Small intestine (tissue), 7 donors: ENCODE data around the gene CAMK2B. TPM values are rescaled to one million over a fixed set of nuclear protein-coding genes. Genes with fewer than 3 reads are reported as not detected.
"Not testable (repeated sequence)": the region's sequence is repeated elsewhere in the genome, so short reads cannot be mapped to it uniquely, and the experiment has no call there.

ENCODE experiments used
- DNase-seq, 2 donors: peaks; one replicate each; pipeline versions ENCODE4 v3.0.0 to v3.0.0-alpha.2; 2013
- FAIRE-seq: peaks from 2 replicates; lab custom pipeline; 2012; peaks lifted over from hg19 to GRCh38; lab: Jason Lieb, UNC
- H3K27ac ChIP-seq, 3 donors: one replicate each; pipeline ENCODE4 v1.5.1; 2013; ENCODE audit warnings: low read length in 2 of 3, mild to moderate bottlenecking in 2 of 3, control low read depth in 1 of 3, inconsistent platforms in 1 of 3, low read depth in 1 of 3, moderate library complexity in 1 of 3
- H3K27me3 ChIP-seq, 3 donors: one replicate each; pipeline ENCODE4 v1.6.1; 2013; ENCODE audit warnings: low read length in 3 of 3, inconsistent platforms in 1 of 3; ENCODE audit not compliant: control insufficient read depth in 3 of 3, insufficient read depth in 3 of 3
- H3K36me3 ChIP-seq, 3 donors: one replicate each; pipeline ENCODE4 v1.6.1; 2013; ENCODE audit warnings: low read length in 3 of 3, inconsistent platforms in 1 of 3, low read depth in 1 of 3, mild to moderate bottlenecking in 1 of 3, moderate library complexity in 1 of 3; ENCODE audit not compliant: control insufficient read depth in 3 of 3, insufficient read depth in 2 of 3
- H3K4me1 ChIP-seq, 3 donors: one replicate each; pipeline ENCODE4 v1.6.1; 2013; ENCODE audit warnings: low read length in 2 of 3, inconsistent platforms in 1 of 3, low read depth in 1 of 3, mild to moderate bottlenecking in 1 of 3, moderate library complexity in 1 of 3; ENCODE audit not compliant: control insufficient read depth in 3 of 3, insufficient read depth in 2 of 3
- H3K4me3 ChIP-seq, 3 donors: one replicate each; pipeline ENCODE4 v1.5.1; 2013; ENCODE audit warnings: low read length in 3 of 3, control low read depth in 1 of 3, inconsistent platforms in 1 of 3, low read depth in 1 of 3, mild to moderate bottlenecking in 1 of 3, moderate library complexity in 1 of 3
- H3K9me3 ChIP-seq, 2 donors: one replicate each; pipeline ENCODE4 v1.6.1; 2013; ENCODE audit warnings: low read depth in 1 of 2, low read length in 1 of 2; ENCODE audit not compliant: control insufficient read depth in 2 of 2, insufficient read depth in 1 of 2
- WGBS, 3 donors: extraction: QIAGEN DNeasy Blood & Tissue Kit; methylation state at CpG; one replicate each; pipeline ENCODE4 v1.1.7; 2013; 5-methylcytosine and 5-hydroxymethylcytosine counted together
- polyA plus RNA-seq, 4 donors: library from polyadenylated mRNA; stranded (reverse) in 3 of 4; unstranded in 1 of 4; fragments of 200-250 nt in 3 of 4; fragments of 120-200 nt in 1 of 4; gene quantifications; one replicate each; pipeline versions ENCODE4 v1.2.1 to v1.2.3, GENCODE V29; 2013
- donor health status: healthy with polysubstance abuse.
- donor health status: control.
- donor health status: control.
- donor health status: Bipolar disorder and iron deficiency.
- donor health status: healthy.

CAMK2B gene
- polyA plus RNA-seq, 4 donors, result 1.3 to 1.8 (median 1.5) TPM

DNA sequence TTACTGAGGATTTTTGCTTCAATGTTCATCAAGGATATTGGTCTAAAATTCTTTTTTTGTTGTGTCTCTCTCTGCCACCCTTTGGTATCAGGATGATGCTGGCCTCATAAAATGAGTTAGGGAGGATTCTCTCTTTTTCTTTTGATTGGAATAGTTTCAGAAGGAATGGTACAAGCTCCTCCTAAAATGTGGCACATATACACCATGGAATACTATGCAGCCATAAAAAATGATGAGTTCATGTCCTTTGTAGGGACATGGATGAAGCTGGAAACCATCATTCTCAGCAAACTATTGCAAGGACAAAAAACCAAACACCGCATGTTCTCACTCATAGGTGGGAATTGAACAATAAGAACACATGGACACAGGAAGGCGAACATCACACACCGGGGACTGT is 125.2 kb downstream of the CAMK2B start:
- H3K36me3 ChIP-seq, H3K4me3 ChIP-seq, H3K9me3 ChIP-seq, H3K27me3 ChIP-seq, DNase-seq, H3K27ac ChIP-seq, FAIRE-seq: not testable (repeated sequence)
- peaks cover 4 to 16% (median 7%) of the 10 kb centered on the region in 3 donors for H3K4me1 ChIP-seq
- WGBS, 3 donors, result 50 to 75% methylated on average over 2 of the region's 3 CpGs; no CpG with 5 or more reads in 1 of the 3 donors

DNA sequence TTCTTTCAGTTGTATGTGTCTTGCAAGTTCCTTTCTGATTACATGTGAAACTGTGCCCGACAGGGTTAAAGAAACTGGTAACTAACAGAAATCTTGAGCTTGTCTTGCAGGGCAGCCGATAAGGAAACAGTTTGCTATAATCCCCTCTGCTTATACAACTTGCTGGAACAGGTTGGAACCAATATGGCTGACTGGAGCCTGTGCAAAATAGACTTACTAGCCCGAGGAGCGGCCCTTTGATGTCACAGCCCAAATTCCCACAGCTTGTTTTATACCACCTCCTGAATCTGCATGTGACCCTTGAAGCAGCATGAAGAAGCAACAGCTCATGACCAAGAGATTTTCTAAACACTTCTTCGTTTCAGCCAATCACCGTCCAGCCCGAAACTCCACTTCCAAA is 127.9 kb downstream of the CAMK2B start:
- WGBS, 3 donors, result 72 to 86% (median 81%) methylated on average over 7 of the region's 7 CpGs
- no peak for FAIRE-seq
- peaks cover 0 to 7% (median 3%) of the 10 kb centered on the region in 3 donors for H3K27me3 ChIP-seq

DNA sequence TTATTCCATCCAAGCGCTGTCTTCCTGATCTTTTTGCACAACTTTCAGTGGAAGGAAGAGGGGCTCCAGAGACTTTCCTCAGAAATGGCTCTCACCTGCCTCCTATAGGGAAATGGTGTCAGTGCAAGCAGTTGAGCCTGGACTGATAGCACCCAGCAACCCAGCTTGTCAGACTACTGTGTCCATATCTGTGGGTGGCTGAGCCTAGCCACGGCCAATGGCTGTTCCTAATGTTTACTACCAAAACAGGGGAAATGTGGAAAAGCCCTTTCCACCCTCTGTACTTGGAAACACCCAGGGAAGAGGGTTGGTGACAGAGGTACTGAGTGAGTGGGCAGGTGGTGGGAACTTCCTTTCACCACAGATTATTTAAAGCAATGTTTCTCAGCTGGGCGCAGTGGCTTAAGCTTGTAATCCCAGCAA is 128.9 kb downstream of the CAMK2B start:
- Histone ChIP-seq H3K27me3 (peaks cover 0 to 7% (median 3%) of the 10 kb centered on the region in 3 donors), H3K36me3 (no peaks in the 10 kb centered on the region), H3K4me3 (no peak overlapping the region), H3K27ac (no peak overlapping the region), H3K9me3 (no peaks in the 10 kb centered on the region), H3K4me1 (no peaks in the 10 kb centered on the region)
- WGBS, 3 donors, result 34 to 46% (median 39%) methylated on average over 3 of the region's 3 CpGs
- DNase-seq (peak; percentile 32 to 52), FAIRE-seq (no peak)

More for the DNA sequence above, 127.9 kb downstream of the CAMK2B start:
- no peak for DNase-seq
- Histone ChIP-seq H3K9me3 (no peaks in the 10 kb centered on the region), H3K4me1 (peaks cover 0 to 4% (median 0%) of the 10 kb centered on the region in 3 donors), H3K4me3 (no peak overlapping the region), H3K27ac (no peak overlapping the region), H3K36me3 (no peaks in the 10 kb centered on the region)

- FAIRE-seq (no peak), DNase-seq (no peak)
- WGBS, 3 donors, result 32 to 63% (median 56%) methylated on average over 1 of the region's 1 CpG
- H3K4me1 ChIP-seq, result no peaks in the 10 kb centered on the region
- H3K36me3 ChIP-seq, result no peaks in the 10 kb centered on the region
- no peak overlapping the region for H3K4me3 ChIP-seq
- no peaks in the 10 kb centered on the region for H3K9me3 ChIP-seq
- H3K27me3 ChIP-seq, result peaks cover 0 to 7% (median 0%) of the 10 kb centered on the region in 3 donors
- no peak overlapping the region for H3K27ac ChIP-seq
These were observed 129.5 kb downstream of the CAMK2B start for GRCh38 chr7:44195889-44196288.

DNA sequence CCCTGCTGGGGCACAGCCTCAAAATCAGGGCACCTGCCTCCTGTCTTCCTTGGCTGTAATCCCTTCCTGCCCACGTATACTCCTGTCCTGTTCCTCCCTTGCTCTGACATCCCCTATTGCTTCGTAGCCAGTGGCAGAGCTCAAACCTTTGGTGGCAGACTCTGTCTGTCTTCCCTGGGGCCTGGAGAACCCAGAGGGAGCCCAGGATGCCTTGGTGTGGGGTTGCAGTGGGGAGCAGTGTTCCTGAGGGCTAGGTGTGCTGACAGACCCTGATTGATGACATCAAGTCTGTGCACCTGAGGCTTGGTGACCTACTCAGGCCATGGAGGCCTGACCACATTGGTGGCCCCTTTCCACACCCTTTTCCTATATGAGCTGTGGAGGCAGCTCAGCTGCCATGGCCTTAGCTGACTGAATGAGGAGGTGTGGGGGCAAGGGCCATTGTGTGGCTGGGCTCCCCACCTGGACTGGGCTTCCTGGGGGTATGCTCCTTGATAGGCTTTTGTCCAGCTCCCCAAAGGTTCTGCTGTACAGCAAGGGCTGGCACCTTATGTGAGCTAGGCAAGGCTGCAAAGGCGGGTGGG is 130.7 kb downstream of the CAMK2B start:
- FAIRE-seq, result no peak
- Histone ChIP-seq H3K36me3 (no peaks in the 10 kb centered on the region), H3K27me3 (peaks cover 0 to 7% (median 0%) of the 10 kb centered on the region in 3 donors), H3K4me1 (no peaks in the 10 kb centered on the region), H3K27ac (no peak overlapping the region), H3K9me3 (no peaks in the 10 kb centered on the region), H3K4me3 (no peak overlapping the region)
- 78 to 89% (median 82%) methylated on average over 3 of the region's 3 CpGs for WGBS, 3 donors
- DNase-seq, result no peak

- no peak overlapping the region for H3K4me3 ChIP-seq
- no peak for DNase-seq
- FAIRE-seq, result no peak
These were observed 131.3 kb downstream of the CAMK2B start for GRCh38 chr7:44194069-44194468.

DNA sequence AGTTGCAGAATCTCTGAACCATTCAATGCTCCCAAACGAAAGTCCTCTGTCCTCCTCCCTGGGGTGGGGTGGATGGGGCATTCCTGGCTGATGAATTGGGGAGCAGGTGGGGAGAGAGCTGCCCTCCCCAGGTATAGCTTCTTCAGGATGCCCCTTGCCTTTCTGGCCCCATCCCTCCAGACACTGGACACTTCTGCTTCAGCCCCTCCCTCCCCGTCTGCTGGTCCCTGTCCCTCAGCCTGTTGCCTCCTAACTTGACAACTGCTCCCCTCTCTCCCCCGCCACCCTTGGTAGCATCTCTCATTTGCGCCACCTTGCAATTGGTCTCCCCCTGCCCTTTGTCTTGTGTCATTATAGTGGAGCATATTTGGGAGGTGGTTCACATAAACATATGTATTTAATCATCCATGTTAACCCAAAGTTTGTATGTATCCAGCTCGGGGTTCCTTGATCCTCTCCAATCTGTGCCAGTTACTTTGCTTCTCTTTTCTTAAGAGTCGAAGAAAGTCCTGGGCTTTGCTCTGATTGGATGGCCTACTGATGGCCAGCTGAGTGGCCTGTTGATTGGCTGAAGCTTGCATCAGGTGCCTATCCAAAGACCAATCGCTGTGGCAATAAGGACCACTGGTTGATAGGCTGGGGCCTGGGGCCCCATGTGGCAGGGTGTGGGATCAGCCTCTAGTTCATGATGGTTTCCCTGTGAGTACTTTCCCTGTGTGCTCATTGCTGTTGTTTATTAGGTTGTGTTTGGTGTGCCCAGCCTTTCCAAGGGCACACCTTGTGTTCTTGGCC is 132.2 kb downstream of the CAMK2B start:
- H3K4me1 ChIP-seq, result no peaks in the 10 kb centered on the region
- no peaks in the 10 kb centered on the region for H3K9me3 ChIP-seq
- no peak overlapping the region for H3K27ac ChIP-seq
- DNase-seq, result no peak
- WGBS, 3 donors, result 86 to 94% (median 90%) methylated on average over 7 of the region's 7 CpGs
- FAIRE-seq, result no peak
- H3K27me3 ChIP-seq, result peaks cover 0 to 7% (median 0%) of the 10 kb centered on the region in 3 donors
- H3K4me3 ChIP-seq, result no peak overlapping the region
- no peaks in the 10 kb centered on the region for H3K36me3 ChIP-seq

More at GRCh38 chr7:44194069-44194468, 131.3 kb downstream of the CAMK2B start:
- H3K27ac ChIP-seq, result no peak overlapping the region
- H3K36me3 ChIP-seq, result no peaks in the 10 kb centered on the region
- H3K27me3 ChIP-seq, result peaks cover 0 to 7% (median 0%) of the 10 kb centered on the region in 3 donors
- no peaks in the 10 kb centered on the region for H3K4me1 ChIP-seq
- no peaks in the 10 kb centered on the region for H3K9me3 ChIP-seq
- WGBS, 3 donors, result 53 to 59% (median 54%) methylated on average over 2 of the region's 2 CpGs

DNA sequence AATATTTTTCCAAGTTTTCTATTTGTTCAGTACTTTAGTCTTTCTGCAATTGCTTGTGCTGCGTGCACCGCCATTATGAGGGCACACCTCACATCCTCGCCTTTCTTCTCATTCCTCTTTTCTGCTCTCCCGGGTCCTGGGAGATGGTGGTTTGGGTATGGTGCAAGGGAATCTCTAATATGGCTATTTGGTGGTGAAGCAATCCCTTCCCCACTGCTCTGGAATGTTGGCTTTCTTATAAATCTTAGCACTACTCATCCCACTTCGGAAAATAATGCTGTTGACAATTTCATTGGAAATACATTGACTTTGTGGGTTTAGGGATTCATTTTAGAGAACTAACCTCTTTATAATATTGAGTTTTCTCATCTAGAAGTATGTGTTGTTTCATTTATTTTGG is 134.2 kb downstream of the CAMK2B start:
- no peak for DNase-seq
- 80 to 92% (median 84%) methylated on average over 5 of the region's 5 CpGs for WGBS, 3 donors
- no peak for FAIRE-seq

More for the DNA sequence above, 134.2 kb downstream of the CAMK2B start:
- Histone ChIP-seq H3K4me3 (no peak overlapping the region), H3K4me1 (no peaks in the 10 kb centered on the region), H3K36me3 (no peaks in the 10 kb centered on the region), H3K27ac (no peak overlapping the region), H3K9me3 (no peaks in the 10 kb centered on the region), H3K27me3 (peaks cover 0 to 2% (median 0%) of the 10 kb centered on the region in 3 donors)
